Measurements from ENCODE around the gene BCDIN3D. TPM values are rescaled to one million over a fixed set of nuclear protein-coding genes. Genes with fewer than 3 reads are reported as not detected.

BCDIN3D gene
- total and polyA plus RNA-seq, 3 donors from 2014 or later = 4.9 to 5.8 (median 5.1) TPM

GRCh38 chr12:49877066-49877465 lies 34.2 kb upstream of the BCDIN3D start:
- TF ChIP-seq, protein P1, sequence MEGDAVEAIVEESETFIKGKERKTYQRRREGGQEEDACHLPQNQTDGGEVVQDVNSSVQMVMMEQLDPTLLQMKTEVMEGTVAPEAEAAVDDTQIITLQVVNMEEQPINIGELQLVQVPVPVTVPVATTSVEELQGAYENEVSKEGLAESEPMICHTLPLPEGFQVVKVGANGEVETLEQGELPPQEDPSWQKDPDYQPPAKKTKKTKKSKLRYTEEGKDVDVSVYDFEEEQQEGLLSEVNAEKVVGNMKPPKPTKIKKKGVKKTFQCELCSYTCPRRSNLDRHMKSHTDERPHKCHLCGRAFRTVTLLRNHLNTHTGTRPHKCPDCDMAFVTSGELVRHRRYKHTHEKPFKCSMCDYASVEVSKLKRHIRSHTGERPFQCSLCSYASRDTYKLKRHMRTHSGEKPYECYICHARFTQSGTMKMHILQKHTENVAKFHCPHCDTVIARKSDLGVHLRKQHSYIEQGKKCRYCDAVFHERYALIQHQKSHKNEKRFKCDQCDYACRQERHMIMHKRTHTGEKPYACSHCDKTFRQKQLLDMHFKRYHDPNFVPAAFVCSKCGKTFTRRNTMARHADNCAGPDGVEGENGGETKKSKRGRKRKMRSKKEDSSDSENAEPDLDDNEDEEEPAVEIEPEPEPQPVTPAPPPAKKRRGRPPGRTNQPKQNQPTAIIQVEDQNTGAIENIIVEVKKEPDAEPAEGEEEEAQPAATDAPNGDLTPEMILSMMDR (IDR thresholded peaks at IDR 0.05) = no peak
- TF ChIP-seq POLR2A (IDR thresholded peaks at IDR 0.05) = no peak
- no peak for DNase-seq
- no peaks in the 10 kb centered on the region for H3K36me3 ChIP-seq (ENCODE audit: low read depth, missing control alignments)

GRCh38 chr12:49876070-49876469 lies 33.2 kb upstream of the BCDIN3D start:
- H3K4me3 ChIP-seq = no peak overlapping the region
- no peaks in the 10 kb centered on the region for H3K9me3 ChIP-seq
- no peak overlapping the region for H3K27ac ChIP-seq
- H3K27me3 ChIP-seq = no peaks in the 10 kb centered on the region
- no peak for DNase-seq
- TF ChIP-seq POLR2A (IDR thresholded peaks at IDR 0.05) = no peak
- TF ChIP-seq, protein P1 (IDR thresholded peaks at IDR 0.05) = no peak
- H3K36me3 ChIP-seq (ENCODE audit: low read depth, missing control alignments) = no peaks in the 10 kb centered on the region
- WGBS, 2 donors = 93 to 95% methylated on average over 3 of the region's 3 CpGs
- intact Hi-C loops (cut with DNase I; ENCODE audit: low total_unique reads) = no loop called here
- H3K4me1 ChIP-seq = no peaks in the 10 kb centered on the region

More at GRCh38 chr12:49877066-49877465, 34.2 kb upstream of the BCDIN3D start:
- 76 to 100% methylated on average over 3 to 5 of the region's 5 CpGs for WGBS, 2 donors
- Histone ChIP-seq H3K9me3 (no peaks in the 10 kb centered on the region), H3K27me3 (no peaks in the 10 kb centered on the region), H3K27ac (no peak overlapping the region), H3K4me1 (no peaks in the 10 kb centered on the region), H3K4me3 (no peak overlapping the region)
- intact Hi-C loops (cut with DNase I; ENCODE audit: low total_unique reads) = no loop called here

- TF ChIP-seq, protein P1 (IDR thresholded peaks at IDR 0.05) = no peak
- TF ChIP-seq POLR2A (IDR thresholded peaks at IDR 0.05) = no peak
- intact Hi-C loops (cut with DNase I; ENCODE audit: low total_unique reads) = no loop called here
- 91 to 92% methylated on average over 9 of the region's 9 CpGs for WGBS, 2 donors
- no peaks in the 10 kb centered on the region for H3K36me3 ChIP-seq (ENCODE audit: low read depth, missing control alignments)
- no peaks in the 10 kb centered on the region for H3K9me3 ChIP-seq
- H3K4me1 ChIP-seq = no peaks in the 10 kb centered on the region
- H3K27ac ChIP-seq = no peak overlapping the region
- DNase-seq = no peak
- H3K27me3 ChIP-seq = no peaks in the 10 kb centered on the region
- no peak overlapping the region for H3K4me3 ChIP-seq
These were observed 32.3 kb upstream of the BCDIN3D start for GRCh38 chr12:49875115-49875720.

- no peak for DNase-seq
- Histone ChIP-seq H3K4me1 (peaks cover 8% of the 10 kb centered on the region), H3K4me3 (no peak overlapping the region), H3K27ac (no peak overlapping the region), H3K36me3 (ENCODE audit: low read depth, missing control alignments) (no peaks in the 10 kb centered on the region), H3K9me3 (no peaks in the 10 kb centered on the region), H3K27me3 (no peaks in the 10 kb centered on the region)
- intact Hi-C loops (cut with DNase I; ENCODE audit: low total_unique reads) = no loop called here
- 79 to 84% methylated on average over 5 to 12 of the region's 12 CpGs for WGBS, 2 donors
- no peak for TF ChIP-seq POLR2A (IDR thresholded peaks at IDR 0.05)
- TF ChIP-seq, protein P1 (IDR thresholded peaks at IDR 0.05) = no peak
These were observed 31.4 kb upstream of the BCDIN3D start for GRCh38 chr12:49874142-49874897.
